ENCODE data around the gene ARFIP1.
A peak's percentile ranks its signal among the peaks of the same experiment; 100 is the strongest.

ARFIP1 gene

GRCh38 chr4:152919826-152920225 is 140.1 kb downstream of the ARFIP1 start:
- no peaks in the 10 kb centered on the region for H3K36me3 ChIP-seq (ENCODE audit: control insufficient read depth, insufficient read depth, low read length)
- H3K27me3 ChIP-seq (ENCODE audit: control insufficient read depth, insufficient read depth, low read length), result no peaks in the 10 kb centered on the region
- H3K9me3 ChIP-seq (ENCODE audit: control insufficient read depth, insufficient read depth, low read length), result peaks cover 33% of the 10 kb centered on the region
- H3K4me1 ChIP-seq (ENCODE audit: control insufficient read depth, insufficient read depth, low read length), result no peaks in the 10 kb centered on the region
- no peak overlapping the region for H3K27ac ChIP-seq (ENCODE audit: low read depth, low read length)
- no peak overlapping the region for H3K4me3 ChIP-seq (ENCODE audit: low read depth, low read length)
- H3K9ac ChIP-seq (ENCODE audit: low read depth, low read length), result no peak overlapping the region

GRCh38 chr4:152920768-152921167 is 141.0 kb downstream of the ARFIP1 start:
- no peak overlapping the region for H3K4me3 ChIP-seq (ENCODE audit: low read depth, low read length)
- H3K9me3 ChIP-seq (ENCODE audit: control insufficient read depth, insufficient read depth, low read length), result peaks cover 33% of the 10 kb centered on the region
- no peak overlapping the region for H3K9ac ChIP-seq (ENCODE audit: low read depth, low read length)
- H3K36me3 ChIP-seq (ENCODE audit: control insufficient read depth, insufficient read depth, low read length), result no peaks in the 10 kb centered on the region
- no peak overlapping the region for H3K27ac ChIP-seq (ENCODE audit: low read depth, low read length)
- no peaks in the 10 kb centered on the region for H3K27me3 ChIP-seq (ENCODE audit: control insufficient read depth, insufficient read depth, low read length)
- peaks cover 7% of the 10 kb centered on the region for H3K4me1 ChIP-seq (ENCODE audit: control insufficient read depth, insufficient read depth, low read length)

GRCh38 chr4:152921284-152921683 is 141.5 kb downstream of the ARFIP1 start:
- peaks cover 12% of the 10 kb centered on the region for H3K4me1 ChIP-seq (ENCODE audit: control insufficient read depth, insufficient read depth, low read length)
- no peak overlapping the region for H3K27ac ChIP-seq (ENCODE audit: low read depth, low read length)
- no peaks in the 10 kb centered on the region for H3K36me3 ChIP-seq (ENCODE audit: control insufficient read depth, insufficient read depth, low read length)
- no peak overlapping the region for H3K9ac ChIP-seq (ENCODE audit: low read depth, low read length)
- H3K9me3 ChIP-seq (ENCODE audit: control insufficient read depth, insufficient read depth, low read length), result peaks cover 33% of the 10 kb centered on the region
- H3K27me3 ChIP-seq (ENCODE audit: control insufficient read depth, insufficient read depth, low read length), result no peaks in the 10 kb centered on the region
- no peak overlapping the region for H3K4me3 ChIP-seq (ENCODE audit: low read depth, low read length)

- Histone ChIP-seq H3K9ac (ENCODE audit: low read depth, low read length) (no peak overlapping the region), H3K4me1 (ENCODE audit: control insufficient read depth, insufficient read depth, low read length) (peaks cover 53% of the 10 kb centered on the region), H3K27me3 (ENCODE audit: control insufficient read depth, insufficient read depth, low read length) (no peaks in the 10 kb centered on the region), H3K4me3 (ENCODE audit: low read depth, low read length) (no peak overlapping the region), H3K27ac (ENCODE audit: low read depth, low read length) (peak overlapping the region; percentile 73), H3K36me3 (ENCODE audit: control insufficient read depth, insufficient read depth, low read length) (no peaks in the 10 kb centered on the region), H3K9me3 (ENCODE audit: control insufficient read depth, insufficient read depth, low read length) (peaks cover 2% of the 10 kb centered on the region; the same call in 1 of the 2 replicates)
Observed at GRCh38 chr4:152925851-152926250, 146.1 kb downstream of the ARFIP1 start.

GRCh38 chr4:152926959-152927358 is 147.2 kb downstream of the ARFIP1 start:
- Histone ChIP-seq H3K27ac (ENCODE audit: low read depth, low read length) (peak overlapping the region; percentile 73), H3K27me3 (ENCODE audit: control insufficient read depth, insufficient read depth, low read length) (no peaks in the 10 kb centered on the region), H3K9ac (ENCODE audit: low read depth, low read length) (peak overlapping the region; percentile 30; the same call in 1 of the 2 replicates), H3K36me3 (ENCODE audit: control insufficient read depth, insufficient read depth, low read length) (no peaks in the 10 kb centered on the region), H3K4me1 (ENCODE audit: control insufficient read depth, insufficient read depth, low read length) (peaks cover 59% of the 10 kb centered on the region), H3K9me3 (ENCODE audit: control insufficient read depth, insufficient read depth, low read length) (no peaks in the 10 kb centered on the region), H3K4me3 (ENCODE audit: low read depth, low read length) (peak overlapping the region; percentile 5; the same call in 1 of the 2 replicates)

- Histone ChIP-seq H3K9ac (ENCODE audit: low read depth, low read length) (no peak overlapping the region), H3K4me3 (ENCODE audit: low read depth, low read length) (no peak overlapping the region), H3K9me3 (ENCODE audit: control insufficient read depth, insufficient read depth, low read length) (no peaks in the 10 kb centered on the region), H3K27me3 (ENCODE audit: control insufficient read depth, insufficient read depth, low read length) (no peaks in the 10 kb centered on the region), H3K4me1 (ENCODE audit: control insufficient read depth, insufficient read depth, low read length) (peaks cover 59% of the 10 kb centered on the region), H3K36me3 (ENCODE audit: control insufficient read depth, insufficient read depth, low read length) (no peaks in the 10 kb centered on the region), H3K27ac (ENCODE audit: low read depth, low read length) (no peak overlapping the region)
Observed at GRCh38 chr4:152927737-152928136, 148.0 kb downstream of the ARFIP1 start.

GRCh38 chr4:152928286-152928685 is 148.5 kb downstream of the ARFIP1 start:
- no peak overlapping the region for H3K9ac ChIP-seq (ENCODE audit: low read depth, low read length)
- H3K4me1 ChIP-seq (ENCODE audit: control insufficient read depth, insufficient read depth, low read length), result peaks cover 59% of the 10 kb centered on the region
- H3K36me3 ChIP-seq (ENCODE audit: control insufficient read depth, insufficient read depth, low read length), result no peaks in the 10 kb centered on the region
- H3K4me3 ChIP-seq (ENCODE audit: low read depth, low read length), result no peak overlapping the region
- H3K27me3 ChIP-seq (ENCODE audit: control insufficient read depth, insufficient read depth, low read length), result no peaks in the 10 kb centered on the region
- no peaks in the 10 kb centered on the region for H3K9me3 ChIP-seq (ENCODE audit: control insufficient read depth, insufficient read depth, low read length)
- H3K27ac ChIP-seq (ENCODE audit: low read depth, low read length), result no peak overlapping the region

- peak overlapping the region; percentile 78 for H3K27ac ChIP-seq (ENCODE audit: low read depth, low read length)
- peaks cover 61% of the 10 kb centered on the region for H3K4me1 ChIP-seq (ENCODE audit: control insufficient read depth, insufficient read depth, low read length)
Observed at GRCh38 chr4:152929888-152930287, 150.1 kb downstream of the ARFIP1 start.

GRCh38 chr4:152935143-152935542 is 155.4 kb downstream of the ARFIP1 start:
- H3K36me3 ChIP-seq (ENCODE audit: control insufficient read depth, insufficient read depth, low read length), result no peaks in the 10 kb centered on the region
- peaks cover 30% of the 10 kb centered on the region for H3K4me1 ChIP-seq (ENCODE audit: control insufficient read depth, insufficient read depth, low read length)
- H3K27me3 ChIP-seq (ENCODE audit: control insufficient read depth, insufficient read depth, low read length), result peaks cover 20% of the 10 kb centered on the region
- peak overlapping the region; percentile 89 for H3K9ac ChIP-seq (ENCODE audit: low read depth, low read length)
- peak overlapping the region; percentile 87 for H3K27ac ChIP-seq (ENCODE audit: low read depth, low read length)
- peak overlapping the region; percentile 71 for H3K4me3 ChIP-seq (ENCODE audit: low read depth, low read length)
- no peaks in the 10 kb centered on the region for H3K9me3 ChIP-seq (ENCODE audit: control insufficient read depth, insufficient read depth, low read length)

More at GRCh38 chr4:152929888-152930287, 150.1 kb downstream of the ARFIP1 start:
- Histone ChIP-seq H3K27me3 (ENCODE audit: control insufficient read depth, insufficient read depth, low read length) (0 out of 2 replicates have a peak, but pooled peaks cover 3% of the 10 kb centered on the region), H3K9ac (ENCODE audit: low read depth, low read length) (no peak overlapping the region), H3K36me3 (ENCODE audit: control insufficient read depth, insufficient read depth, low read length) (no peaks in the 10 kb centered on the region), H3K4me3 (ENCODE audit: low read depth, low read length) (peak overlapping the region; percentile 11; the same call in 1 of the 2 replicates), H3K9me3 (ENCODE audit: control insufficient read depth, insufficient read depth, low read length) (no peaks in the 10 kb centered on the region)

- Histone ChIP-seq H3K36me3 (ENCODE audit: control insufficient read depth, insufficient read depth, low read length) (no peaks in the 10 kb centered on the region), H3K4me3 (ENCODE audit: low read depth, low read length) (peak within 1 kb of the TSS; percentile 71), H3K27ac (ENCODE audit: low read depth, low read length) (peak within 1 kb of the TSS; percentile 87), H3K4me1 (ENCODE audit: control insufficient read depth, insufficient read depth, low read length) (peaks cover 24% of the 10 kb centered on the region), H3K9me3 (ENCODE audit: control insufficient read depth, insufficient read depth, low read length) (no peaks in the 10 kb centered on the region), H3K27me3 (ENCODE audit: control insufficient read depth, insufficient read depth, low read length) (peaks cover 20% of the 10 kb centered on the region), H3K9ac (ENCODE audit: low read depth, low read length) (peak within 1 kb of the TSS; percentile 89)
Observed at GRCh38 chr4:152935631-152936445, 156.1 kb downstream of the ARFIP1 start, which contains the start of gene FHDC1. TSS of gene FHDC1 (plus strand) at chr4:152936323. CDS start at chr4:152943058, 6,735 bp downstream.
